ENCODE measurements around the gene GRIK1.

GRIK1 gene

DNA sequence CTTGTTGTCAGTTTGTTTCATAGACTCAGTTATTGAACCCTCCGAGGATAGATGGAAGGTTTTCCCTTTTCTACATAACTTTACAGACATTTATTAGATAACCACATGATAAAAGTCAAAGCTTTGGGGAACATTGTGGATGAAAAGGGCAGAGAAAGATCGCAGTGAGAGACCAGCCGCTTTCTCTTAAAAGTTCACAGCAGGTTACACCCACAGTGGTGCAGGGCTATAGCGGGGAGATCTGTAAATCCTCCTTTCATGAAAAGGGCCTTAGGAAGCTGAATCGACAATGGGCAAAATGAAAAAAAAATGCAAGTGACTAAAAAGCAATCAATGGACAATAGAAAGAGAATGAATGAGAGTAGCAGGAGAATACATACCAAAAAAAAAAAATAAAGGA, 218.6 kb downstream of the GRIK1 start:
- H3K4me3 ChIP-seq (ENCODE audit: low read depth, low read length), result no peak overlapping the region
- no peak for DNase-seq (ENCODE audit: low read depth)
- no peak for TF ChIP-seq CTCF (IDR thresholded peaks at IDR 0.05; ENCODE audit: insufficient read depth, low read depth, low read length, missing control alignments)

- DNase-seq (ENCODE audit: low read depth), result no peak
- no peak for TF ChIP-seq CTCF (IDR thresholded peaks at IDR 0.05; ENCODE audit: insufficient read depth, low read depth, low read length, missing control alignments)
- H3K4me3 ChIP-seq (ENCODE audit: low read depth, low read length), result no peak overlapping the region
These were observed 220.3 kb downstream of the GRIK1 start for GRCh38 chr21:29719521-29719920.

DNA sequence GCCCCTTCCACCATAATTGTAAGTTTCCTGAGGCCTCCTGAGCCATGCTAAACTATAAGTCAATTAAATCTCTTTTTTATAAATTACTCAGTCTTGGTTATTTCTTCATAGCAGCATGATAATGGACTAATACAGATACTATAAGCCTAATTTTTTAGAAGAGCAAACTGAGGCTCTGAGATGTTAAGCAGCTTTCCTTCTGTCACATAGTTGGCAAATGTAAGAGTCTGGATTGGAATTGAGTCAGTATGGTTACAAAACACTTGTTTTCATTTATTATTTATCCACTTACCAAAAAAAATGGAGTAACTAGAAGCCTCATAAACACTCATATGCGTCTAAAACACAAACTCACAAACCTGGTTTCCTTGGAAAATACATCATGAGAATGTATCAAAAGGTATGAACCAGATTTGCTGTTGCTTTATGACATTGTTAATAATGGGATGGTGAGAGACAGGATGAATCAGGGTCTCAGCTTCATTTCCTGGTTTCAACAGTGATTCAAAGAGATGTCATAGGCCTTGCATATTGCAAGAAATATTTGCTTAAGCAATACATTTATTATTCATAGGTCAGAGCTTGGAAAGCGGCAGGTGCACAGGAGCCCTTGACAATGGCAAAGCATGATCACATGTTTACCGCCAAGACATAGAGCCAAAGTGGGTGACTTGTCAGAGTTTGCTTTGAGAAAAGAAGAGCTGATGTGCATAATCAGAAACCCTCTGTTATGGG, 221.5 kb downstream of the GRIK1 start:
- H3K4me3 ChIP-seq (ENCODE audit: low read depth, low read length), result no peak overlapping the region
- no peak for DNase-seq (ENCODE audit: low read depth)
- TF ChIP-seq CTCF (IDR thresholded peaks at IDR 0.05; ENCODE audit: insufficient read depth, low read depth, low read length, missing control alignments), result no peak

DNA sequence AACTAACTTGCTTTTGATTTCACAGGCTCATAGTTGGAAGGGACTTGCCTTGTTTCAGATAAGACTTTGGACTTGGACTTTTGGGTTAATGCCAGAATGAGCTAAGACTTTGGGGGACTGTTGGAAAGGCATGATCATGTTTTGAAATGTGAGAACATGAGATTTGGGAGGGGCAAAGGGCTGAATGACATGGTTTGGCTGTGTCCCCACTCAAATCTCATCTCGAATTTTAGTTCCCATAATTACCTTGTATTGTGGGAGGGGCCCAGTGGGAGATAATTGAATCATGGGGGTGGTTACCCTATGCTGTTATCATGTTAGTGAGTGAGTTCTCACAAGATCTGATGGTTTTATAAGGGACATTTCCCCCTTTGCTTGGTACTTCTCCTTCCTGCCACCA, 222.1 kb downstream of the GRIK1 start:
- H3K4me3 ChIP-seq (ENCODE audit: low read depth, low read length), result no peak overlapping the region
- no peak for DNase-seq (ENCODE audit: low read depth)
- TF ChIP-seq CTCF (IDR thresholded peaks at IDR 0.05; ENCODE audit: insufficient read depth, low read depth, low read length, missing control alignments), result no peak

DNA sequence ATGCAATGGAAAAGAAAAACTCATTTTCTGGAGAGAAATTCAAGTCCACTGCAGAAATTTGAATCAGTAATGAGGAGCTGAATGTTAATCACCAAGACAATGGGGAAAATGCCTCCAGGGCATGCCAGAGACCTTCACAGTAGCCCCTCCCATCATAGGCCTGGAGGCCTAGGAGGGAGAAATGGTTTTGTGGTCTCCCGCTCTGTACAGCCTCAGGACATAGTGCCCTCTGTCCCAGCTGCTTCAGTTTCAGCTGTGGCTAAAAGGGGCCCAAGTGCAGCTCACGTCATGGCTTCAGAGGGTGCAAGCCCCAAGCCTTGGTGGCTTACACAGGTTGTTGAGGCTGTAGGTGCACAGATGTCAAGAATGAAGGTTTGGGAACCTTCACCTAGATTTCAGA, 223.0 kb downstream of the GRIK1 start:
- no peak for TF ChIP-seq CTCF (IDR thresholded peaks at IDR 0.05; ENCODE audit: insufficient read depth, low read depth, low read length, missing control alignments)
- no peak for DNase-seq (ENCODE audit: low read depth)
- no peak overlapping the region for H3K4me3 ChIP-seq (ENCODE audit: low read depth, low read length)

DNA sequence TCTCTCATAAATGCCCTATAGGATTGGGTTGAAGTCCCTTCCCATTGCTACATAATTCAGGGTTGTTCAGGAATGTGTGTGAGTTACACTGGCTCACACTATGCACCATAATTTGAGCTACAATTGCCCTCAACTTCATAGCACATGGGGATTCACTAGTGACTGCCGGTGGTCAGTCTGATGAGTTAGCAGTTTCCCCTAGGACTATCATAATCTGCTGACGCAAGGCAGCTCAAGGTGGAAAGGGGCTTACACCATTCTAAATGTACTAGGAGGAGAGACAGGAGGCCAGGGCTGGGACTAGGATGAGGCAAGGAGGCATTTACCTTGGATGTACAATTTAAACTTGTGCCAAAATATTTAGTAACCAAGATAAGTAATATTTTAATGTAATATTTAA, 224.7 kb downstream of the GRIK1 start:
- no peak for TF ChIP-seq CTCF (IDR thresholded peaks at IDR 0.05; ENCODE audit: insufficient read depth, low read depth, low read length, missing control alignments)

DNA sequence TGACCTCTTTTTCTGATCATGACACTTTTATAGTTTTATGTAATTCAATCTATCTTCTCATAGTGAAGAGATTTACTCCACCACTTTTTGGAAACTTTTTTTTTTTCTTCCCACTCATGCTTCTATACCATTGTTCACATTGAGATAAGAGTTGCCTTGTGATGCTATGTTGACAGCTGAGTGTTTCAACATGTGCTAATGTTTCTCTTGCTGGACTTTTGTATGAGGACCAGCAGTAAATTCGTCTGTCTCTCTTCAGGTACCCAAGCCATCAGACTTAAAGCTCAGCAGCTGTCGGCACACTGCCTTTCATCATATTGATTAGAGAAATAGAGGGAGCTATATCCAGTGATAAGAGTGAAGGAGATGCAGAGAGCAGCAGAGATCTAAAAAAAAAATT, 227.0 kb downstream of the GRIK1 start:
- no peak for DNase-seq (ENCODE audit: low read depth)
- no peak for TF ChIP-seq CTCF (IDR thresholded peaks at IDR 0.05; ENCODE audit: insufficient read depth, low read depth, low read length, missing control alignments)
- no peak overlapping the region for H3K4me3 ChIP-seq (ENCODE audit: low read depth, low read length)

More for the DNA sequence above, 224.7 kb downstream of the GRIK1 start:
- no peak for DNase-seq (ENCODE audit: low read depth)
- no peak overlapping the region for H3K4me3 ChIP-seq (ENCODE audit: low read depth, low read length)

All from GM12865 (cell line).